ENCODE data around the gene LRCH4. TPM values are rescaled to one million over a fixed set of nuclear protein-coding genes. Genes with fewer than 3 reads are reported as not detected.

LRCH4 gene
- total and polyA plus RNA-seq, 9 of the 15 experiments (the other 6 are each of a cell fraction or from before 2014, with no cell fraction given), result 0.06 to 63.3 (median 15.0) TPM

- no peak for TF ChIP-seq ZC3H11A (IDR thresholded peaks at IDR 0.05; ENCODE audit: low read depth, low read length)
- TF ChIP-seq ZNF586 (CRISPR knock-in tag; conservative IDR thresholded peaks at IDR 0.05), result no peak
- TF ChIP-seq NUFIP1 (IDR thresholded peaks at IDR 0.05; ENCODE audit: partially characterized antibody), result no peak
- no peak for TF ChIP-seq TAL1 (IDR thresholded peaks at IDR 0.05)
- TF ChIP-seq ZBTB17 (CRISPR knock-in tag; IDR thresholded peaks at IDR 0.05), result 0 out of 2 replicates have a peak, but pooled peaks have one; percentile 36
- peak; percentile 99 for TF ChIP-seq NEUROD1 (IDR thresholded peaks at IDR 0.05; ENCODE audit: borderline replicate concordance, low read depth, low read length, partially characterized antibody)
- TF ChIP-seq VEZF1 (CRISPR knock-in tag; IDR thresholded peaks at IDR 0.05), result peak; percentile 95
- TF ChIP-seq ZNF165 (CRISPR knock-in tag; IDR thresholded peaks at IDR 0.05; ENCODE audit: borderline replicate concordance), result no peak
- peak; percentile 97; the same call in 1 of the 2 replicates for TF ChIP-seq MTA3 (IDR thresholded peaks at IDR 0.05; ENCODE audit: borderline replicate concordance)
- TF ChIP-seq PHF8 (IDR thresholded peaks at IDR 0.05; ENCODE audit: borderline replicate concordance, low read length), result peak; percentile 54; the same call in 1 of the 2 replicates
- TF ChIP-seq STAT6 (CRISPR knock-in tag; IDR thresholded peaks at IDR 0.05), result no peak
- TF ChIP-seq MAZ (CRISPR knock-in tag; conservative IDR thresholded peaks at IDR 0.05 in 1 of 2, IDR thresholded peaks at IDR 0.05 in 1 of 2), result peak; percentile 73 to 85
- no peak for TF ChIP-seq TGIF2 (CRISPR knock-in tag; IDR thresholded peaks at IDR 0.05)
- peak; percentile 86 for TF ChIP-seq MTA1 (IDR thresholded peaks at IDR 0.05; ENCODE audit: borderline replicate concordance)
- TF ChIP-seq MYNN (IDR thresholded peaks at IDR 0.05), result no peak
- no peak for TF ChIP-seq MYNN (CRISPR knock-in tag; IDR thresholded peaks at IDR 0.05)
- no peak for TF ChIP-seq ZNF778 (CRISPR knock-in tag; IDR thresholded peaks at IDR 0.05)
- no peak for TF ChIP-seq ZNF785 (CRISPR knock-in tag; IDR thresholded peaks at IDR 0.05)
- no peak for TF ChIP-seq RFX7 (CRISPR knock-in tag; IDR thresholded peaks at IDR 0.05)
- TF ChIP-seq THRAP3 (IDR thresholded peaks at IDR 0.05; ENCODE audit: borderline replicate concordance), result no peak
- TF ChIP-seq TAF7 (tag; IDR thresholded peaks at IDR 0.05), result peak; percentile 51
- TF ChIP-seq ZNF77 (CRISPR knock-in tag; IDR thresholded peaks at IDR 0.05), result no peak
- TF ChIP-seq HNRNPLL (IDR thresholded peaks at IDR 0.05; ENCODE audit: low read depth, low read length, poor library complexity, severe bottlenecking), result peak; percentile 74
- no peak for TF ChIP-seq NFE2L1 (tag; IDR thresholded peaks at IDR 0.05; ENCODE audit: borderline replicate concordance, low read depth)
- peak; percentile 91 for TF ChIP-seq CREM (IDR thresholded peaks at IDR 0.05; ENCODE audit: low read depth)
- TF ChIP-seq POLR2B (IDR thresholded peaks at IDR 0.05; ENCODE audit: low read depth, partially characterized antibody), result no peak
Observed at GRCh38 chr7:100586266-100587025, 517 bp upstream of the LRCH4 start, which contains the start of gene FBXO24 (continued).

All from K562 (cell line).